Heart right ventricle (tissue), 16 donors: Measurements from ENCODE around the gene MS4A10. TPM values are rescaled to one million over a fixed set of nuclear protein-coding genes. Genes with fewer than 3 reads are reported as not detected.
A peak's percentile ranks its signal among the peaks of the same experiment; 100 is the strongest.

ENCODE experiments used
- ATAC-seq, 8 donors: fragments of 200-7000 bp; cut with Tn5 transposase; one replicate each; pipeline ENCODE4 v1.9.1; 2020; ENCODE audit warnings: mild to moderate bottlenecking in 8 of 8, moderate library complexity in 8 of 8, moderate number of reproducible peaks in 1 of 8
- DNase-seq, 2 donors: peaks; one replicate each; pipeline ENCODE4 v3.0.0-alpha.2; 2020
- H3K27ac ChIP-seq, 10 donors: fragments of 200-600 bp; sonication (generic) in 2 of 10; one replicate each; pipeline versions ENCODE4 v1.5.0 to v1.8.0; 2020 to 2022; ENCODE audit warnings: mild to moderate bottlenecking in 3 of 10
- H3K27me3 ChIP-seq, 7 donors: fragments of 200-600 bp; one replicate each; pipeline ENCODE4 v1.8.0; 2021 to 2022; ENCODE audit warnings: mild to moderate bottlenecking in 2 of 7
- H3K36me3 ChIP-seq, 9 donors: fragments of 200-600 bp; sonication (generic) in 1 of 9; one replicate each; pipeline versions ENCODE4 v1.5.0 to v1.8.0; 2020 to 2022; ENCODE audit warnings: mild to moderate bottlenecking in 2 of 9
- H3K4me1 ChIP-seq, 9 donors: fragments of 200-600 bp; sonication (generic) in 1 of 9; one replicate each; pipeline versions ENCODE4 v1.5.0 to v1.8.0; 2020 to 2022; ENCODE audit warnings: mild to moderate bottlenecking in 4 of 9
- H3K4me3 ChIP-seq, 10 donors: fragments of 200-600 bp; sonication (generic) in 2 of 10; one replicate each; pipeline versions ENCODE4 v1.5.0 to v1.8.0; 2020 to 2022; ENCODE audit warnings: mild to moderate bottlenecking in 7 of 10, moderate library complexity in 2 of 10
- H3K9me3 ChIP-seq, 11 donors: fragments of 200-600 bp in 10 of 11; sonication (generic) in 2 of 11; one replicate each; pipeline versions ENCODE4 v1.5.0 to v1.8.0; 2013 to 2022; ENCODE audit warnings: mild to moderate bottlenecking in 2 of 11, control low read depth in 1 of 11, moderate library complexity in 1 of 11
- WGBS, 2 donors: extraction: QIAGEN DNeasy Blood & Tissue Kit; methylation state at CpG; one replicate each; pipeline ENCODE4 v1.1.7; 2013; ENCODE audit warnings: inconsistent platforms in 1 of 2; 5-methylcytosine and 5-hydroxymethylcytosine counted together
- intact Hi-C, 10 donors: fragments of 100-400 bp; cut with DNase I; formaldehyde crosslinking; loops; one replicate each; pipeline versions ENCODE4 v1.11.1 to v1.14.2; 2022
- polyA plus RNA-seq, 2 donors: library from polyadenylated mRNA; stranded (reverse); fragments of 200-250 nt; gene quantifications; one replicate each; pipeline ENCODE4 v1.2.3, GENCODE V29; 2013
- total RNA-seq, 10 donors: library from RNA; stranded (reverse); fragmentation: NEBNext Ultra II Directional in 3 of 10; extraction: Animal tissue kit (Norgen Biotek cat#: 25700) in 3 of 10; gene quantifications; one replicate each; pipeline versions ENCODE4 v1.2.1 to v1.2.4, GENCODE V29; 2021 to 2023
- TF ChIP-seq, protein P1 (sequence below), 9 donors: fragments of 200-600 bp; sonication (generic) in 2 of 9; IDR thresholded peaks; one replicate each; pipeline versions ENCODE4 v1.5.0 to v1.8.0; 2021 to 2022; ENCODE audit warnings: antibody characterized with exemption in 9 of 9, mild to moderate bottlenecking in 5 of 9, moderate library complexity in 1 of 9
- donor health status: Arrhythmogenic right ventricular cardiomyopathy.
- donor health status: ischemic (EF 13 %, LVEDD 7.1; RV severe dilation, severe dysfunction).
- donor health status: healthy with polysubstance abuse.
- donor health status: DM: no; HTN: yes; CAD: no.
- donor health status: DM: no; HTN: no; CAD: no.
- donor health status: ischemic (EF 25% LVEDD 6.9; RV normal size, moderate dysfunction).
- donor health status: ischemic (EF 25% LVEDD 5.7; RV mildly dilated, moderate dysfunction).
- donor health status: healthy.
- donor health status: DM: yes; HTN: yes; CAD: no.
- donor health status: Ischemic cardiomyopathy.
- donor health status: ischemic (EF 35%, LVEDD 5.7; RV mildly dilated, moderate dysfunction).
- donor health status: nonischemic (EF 11% LVEDD 7.7; RV severe dilation, severe dysfunction).
- donor health status: DM: yes; HTN: yes; CAD: no.
- donor health status: PGD.
- donor health status: ischemic (EF 29% LVEDD 5.4; RV normal size, mild dysfunction).
- donor health status: nonischemic (EF 23%, LVEDD 6.1; RV moderate dilation, normal function).

MS4A10 gene
- total and polyA plus RNA-seq, 12 donors: not detected

DNA sequence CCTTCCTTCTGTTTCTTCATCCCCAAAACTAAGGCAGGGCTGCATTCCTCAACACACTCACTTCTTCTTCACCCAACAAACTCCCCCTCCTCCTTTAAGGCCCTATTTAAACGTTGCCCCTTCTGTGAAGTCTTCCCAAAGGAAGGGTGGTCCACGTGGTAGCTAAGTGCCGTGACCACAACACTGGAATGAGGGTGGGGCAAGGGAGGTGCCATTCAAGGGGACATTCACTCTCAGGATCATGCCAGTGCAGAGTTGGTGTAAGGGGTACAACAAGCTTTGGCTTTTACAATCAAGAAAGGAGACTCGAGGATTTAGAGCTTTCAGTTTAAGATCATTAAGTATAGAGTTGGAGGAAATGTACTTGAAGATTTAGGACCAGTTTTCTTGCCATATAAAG is 8.0 kb upstream of the MS4A10 start:
- no peaks in the 10 kb centered on the region for H3K36me3 ChIP-seq
- H3K27me3 ChIP-seq: peaks cover 0 to 9% (median 0%) of the 10 kb centered on the region in 7 donors
- WGBS, 2 donors: 57 to 61% methylated on average over 4 of the region's 4 CpGs
- no peaks in the 10 kb centered on the region for H3K9me3 ChIP-seq
- TF ChIP-seq, protein P1, sequence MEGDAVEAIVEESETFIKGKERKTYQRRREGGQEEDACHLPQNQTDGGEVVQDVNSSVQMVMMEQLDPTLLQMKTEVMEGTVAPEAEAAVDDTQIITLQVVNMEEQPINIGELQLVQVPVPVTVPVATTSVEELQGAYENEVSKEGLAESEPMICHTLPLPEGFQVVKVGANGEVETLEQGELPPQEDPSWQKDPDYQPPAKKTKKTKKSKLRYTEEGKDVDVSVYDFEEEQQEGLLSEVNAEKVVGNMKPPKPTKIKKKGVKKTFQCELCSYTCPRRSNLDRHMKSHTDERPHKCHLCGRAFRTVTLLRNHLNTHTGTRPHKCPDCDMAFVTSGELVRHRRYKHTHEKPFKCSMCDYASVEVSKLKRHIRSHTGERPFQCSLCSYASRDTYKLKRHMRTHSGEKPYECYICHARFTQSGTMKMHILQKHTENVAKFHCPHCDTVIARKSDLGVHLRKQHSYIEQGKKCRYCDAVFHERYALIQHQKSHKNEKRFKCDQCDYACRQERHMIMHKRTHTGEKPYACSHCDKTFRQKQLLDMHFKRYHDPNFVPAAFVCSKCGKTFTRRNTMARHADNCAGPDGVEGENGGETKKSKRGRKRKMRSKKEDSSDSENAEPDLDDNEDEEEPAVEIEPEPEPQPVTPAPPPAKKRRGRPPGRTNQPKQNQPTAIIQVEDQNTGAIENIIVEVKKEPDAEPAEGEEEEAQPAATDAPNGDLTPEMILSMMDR (IDR thresholded peaks at IDR 0.05): no peak
- peaks cover 4 to 33% (median 18%) of the 10 kb centered on the region in 9 donors for H3K4me1 ChIP-seq
- intact Hi-C loops: loop anchor here in 9 of 10 donors (5.0 to 10.0 kb wide), 8 partner anchors 50 to 410 kb away; no protein-coding TSS in a partner anchor
- no peak for ATAC-seq
- DNase-seq: no peak
- H3K4me3 ChIP-seq: no peak overlapping the region
- H3K27ac ChIP-seq: peak overlapping the region in 6 of 10 donors; percentile 12 to 59 (median 40)

DNA sequence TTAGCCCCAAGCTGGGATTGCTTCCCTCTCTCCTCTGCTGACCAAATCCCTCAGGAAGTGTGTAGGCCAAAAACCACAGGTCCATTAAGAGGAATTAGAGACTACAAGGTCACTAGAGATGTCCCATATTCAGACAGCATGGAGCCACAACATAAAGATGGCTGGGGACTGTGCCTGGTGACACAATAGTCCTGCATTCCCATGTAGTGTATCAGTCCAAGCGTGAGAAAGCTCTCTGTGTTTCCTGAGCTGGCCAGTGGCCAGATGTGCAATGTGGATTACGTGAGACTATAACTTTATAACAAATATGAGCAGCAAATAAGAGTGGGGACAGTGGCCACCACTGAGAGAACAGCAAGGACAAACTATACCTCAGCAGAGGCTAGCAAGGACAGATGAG is 7.6 kb upstream of the MS4A10 start:
- H3K4me3 ChIP-seq: no peak overlapping the region
- 25 to 29% methylated on average over 2 of the region's 2 CpGs for WGBS, 2 donors
- H3K4me1 ChIP-seq: peaks cover 4 to 33% (median 18%) of the 10 kb centered on the region in 9 donors
- H3K9me3 ChIP-seq: no peaks in the 10 kb centered on the region
- peak in 7 of 8 donors; percentile 27 to 52 (median 41) for ATAC-seq
- intact Hi-C loops: loop anchor here in 9 of 10 donors (5.0 to 10.0 kb wide), 8 partner anchors 50 to 410 kb away; no protein-coding TSS in a partner anchor
- H3K27me3 ChIP-seq: peaks cover 0 to 4% (median 0%) of the 10 kb centered on the region in 7 donors
- peak overlapping the region in 6 of 10 donors; percentile 12 to 59 (median 40) for H3K27ac ChIP-seq
- DNase-seq: peak in 1 of 2 donors; percentile 44
- TF ChIP-seq, protein P1 (IDR thresholded peaks at IDR 0.05): no peak
- H3K36me3 ChIP-seq: no peaks in the 10 kb centered on the region

DNA sequence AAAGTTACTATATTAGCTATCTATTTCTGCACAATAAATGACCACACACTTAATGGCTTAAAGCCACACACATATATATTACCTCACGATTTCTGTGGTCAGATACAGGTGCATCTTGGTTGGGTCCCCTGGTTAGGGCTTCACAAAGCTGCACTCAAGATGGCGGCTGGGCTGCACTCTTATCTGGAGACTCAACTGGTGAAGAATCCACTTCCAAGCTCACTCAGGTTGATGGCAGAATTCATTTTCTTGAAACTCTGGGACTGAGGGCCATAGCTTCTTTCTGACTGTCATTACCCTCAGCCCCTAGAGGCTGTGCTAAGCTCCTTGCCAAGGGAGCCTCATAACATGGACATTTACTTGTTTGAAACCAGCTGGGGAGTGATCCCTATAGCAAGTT is 5.1 kb upstream of the MS4A10 start:
- no peaks in the 10 kb centered on the region for H3K27me3 ChIP-seq
- H3K4me3 ChIP-seq: no peak overlapping the region
- ATAC-seq (no peak), DNase-seq (no peak)
- no peak overlapping the region for H3K27ac ChIP-seq
- no peaks in the 10 kb centered on the region for H3K9me3 ChIP-seq
- no peaks in the 10 kb centered on the region for H3K36me3 ChIP-seq
- H3K4me1 ChIP-seq: peaks cover 4 to 31% (median 17%) of the 10 kb centered on the region in 9 donors
- TF ChIP-seq, protein P1 (IDR thresholded peaks at IDR 0.05): no peak
- intact Hi-C loops: loop anchor here in 1 of 10 donors (5.0 kb wide), 1 partner anchor 112 kb away; no protein-coding TSS in a partner anchor
- 89% methylated on average over 2 of the region's 2 CpGs for WGBS, 2 donors

DNA sequence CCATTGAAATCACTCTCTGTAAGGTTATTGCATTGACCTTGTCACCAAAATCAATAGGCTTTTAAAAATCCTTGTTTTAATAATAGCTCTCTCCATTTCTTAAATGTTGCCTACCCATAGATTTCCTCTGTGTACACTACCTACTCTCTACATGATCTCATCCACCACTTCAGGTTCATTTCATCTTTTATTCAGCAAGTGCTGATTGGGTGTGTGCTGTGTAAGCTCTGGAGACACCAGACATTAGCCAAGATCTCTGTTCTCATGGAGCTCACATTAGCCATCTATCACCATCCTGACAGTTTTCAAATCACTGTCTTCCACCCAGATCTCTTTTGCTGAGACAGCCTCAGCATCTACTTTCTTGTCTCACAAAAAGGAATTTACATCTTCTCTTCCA is 4.4 kb upstream of the MS4A10 start:
- H3K36me3 ChIP-seq: no peaks in the 10 kb centered on the region
- no peak overlapping the region for H3K4me3 ChIP-seq
- peaks cover 1 to 31% (median 11%) of the 10 kb centered on the region in 9 donors for H3K4me1 ChIP-seq
- ATAC-seq (no peak), DNase-seq (no peak)
- H3K27ac ChIP-seq: no peak overlapping the region
- no peaks in the 10 kb centered on the region for H3K27me3 ChIP-seq
- intact Hi-C loops: loop anchor here in 1 of 10 donors (5.0 kb wide), 1 partner anchor 112 kb away; no protein-coding TSS in a partner anchor
- TF ChIP-seq, protein P1 (IDR thresholded peaks at IDR 0.05): no peak
- no peaks in the 10 kb centered on the region for H3K9me3 ChIP-seq
